Measurements from ENCODE around the gene SETBP1. TPM values are rescaled to one million over a fixed set of nuclear protein-coding genes. Genes with fewer than 3 reads are reported as not detected.

Gene SETBP1
- total RNA-seq, 1 donor from 2014 or later, result 51.0 TPM

DNA sequence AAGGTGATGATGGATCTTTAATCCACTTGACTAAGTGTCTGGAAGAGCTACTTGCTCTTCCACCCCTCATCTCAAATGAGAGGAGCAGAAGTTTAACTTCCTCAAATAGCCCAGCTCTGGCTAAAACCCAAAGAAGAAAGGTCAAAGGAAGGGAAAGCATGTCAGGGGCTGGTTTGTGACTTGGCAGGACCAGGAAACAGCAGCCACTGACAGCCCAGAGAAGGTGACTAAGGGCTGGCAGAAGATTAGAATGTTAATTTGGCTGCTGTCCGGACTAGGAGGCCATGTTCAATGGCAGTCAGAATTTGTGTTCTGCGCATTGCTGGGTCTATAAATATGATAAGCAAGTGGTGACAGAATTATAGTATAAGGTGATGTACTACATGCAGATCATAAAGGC is 386.2 kb downstream of the SETBP1 start:
- no peak for DNase-seq (ENCODE audit: low spot score)

DNA sequence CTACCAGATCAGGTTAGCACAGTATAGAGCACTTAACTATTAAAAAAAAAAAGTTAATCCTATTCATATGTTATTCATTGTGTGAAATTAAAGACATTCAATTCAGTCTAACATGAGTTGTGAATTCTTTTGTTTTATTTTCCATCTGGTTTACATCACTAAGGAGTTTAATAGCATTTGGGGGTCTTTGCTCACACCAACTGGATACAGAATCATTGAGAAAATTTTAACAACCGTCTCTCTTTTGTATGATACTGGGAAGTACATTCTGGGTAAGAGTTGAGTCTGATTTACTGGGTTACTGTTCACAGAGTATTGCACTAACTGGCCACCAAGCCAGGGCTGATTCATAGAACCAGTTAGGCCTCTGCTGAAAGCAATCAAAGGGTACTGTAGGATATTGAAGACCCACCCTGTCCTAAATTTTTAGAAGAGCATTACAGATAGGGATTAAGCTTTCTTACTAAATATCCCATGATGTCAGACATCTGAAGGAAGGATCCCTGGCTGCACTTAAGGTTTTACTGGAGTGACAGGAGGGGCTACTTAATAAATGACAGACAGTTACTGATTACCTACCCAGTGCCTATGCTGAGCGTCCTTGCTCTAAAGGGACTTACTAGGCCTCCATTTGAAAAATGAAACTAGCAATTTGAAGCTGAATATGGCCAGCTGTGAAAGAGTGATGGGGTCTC is 387.9 kb downstream of the SETBP1 start:
- DNase-seq (ENCODE audit: low spot score), result no peak

DNA sequence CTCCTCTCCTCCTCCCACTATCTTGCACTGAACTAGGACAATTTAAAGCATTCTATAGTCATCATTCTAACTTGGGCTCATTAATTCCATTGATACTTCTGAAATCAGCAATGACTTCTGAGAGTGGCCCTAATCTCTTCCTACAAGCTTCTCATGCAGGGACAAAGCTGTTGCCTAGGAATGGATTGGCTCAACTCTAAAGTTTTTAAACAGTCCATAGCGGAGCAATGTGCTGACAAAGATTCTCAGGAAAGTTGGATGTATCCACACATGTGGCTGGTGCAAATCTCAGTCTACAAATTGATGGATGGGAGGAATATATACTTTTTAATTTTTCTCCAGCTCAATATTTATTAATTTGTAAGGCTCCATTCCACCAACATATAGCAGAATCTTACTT is 388.9 kb downstream of the SETBP1 start:
- no peak for DNase-seq (ENCODE audit: low spot score)

DNA sequence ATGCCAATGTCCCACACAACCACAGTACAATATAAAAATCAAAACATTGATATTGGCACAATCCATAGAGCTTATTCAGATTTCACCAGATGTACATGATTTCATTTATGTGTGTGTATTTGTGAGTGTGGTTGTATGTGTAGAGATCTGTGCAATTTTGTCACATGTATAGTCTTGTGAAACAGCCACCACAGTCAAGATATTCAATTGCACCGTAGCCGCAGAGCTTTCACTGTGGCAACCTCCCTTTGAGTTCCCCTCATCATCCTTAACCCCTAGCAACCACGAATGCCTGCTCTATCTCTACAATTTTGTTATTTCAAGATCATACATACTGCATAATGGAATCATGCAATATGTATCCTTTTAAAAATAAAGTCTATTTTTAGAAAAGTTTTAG is 391.3 kb downstream of the SETBP1 start:
- no peak for DNase-seq (ENCODE audit: low spot score)

DNA sequence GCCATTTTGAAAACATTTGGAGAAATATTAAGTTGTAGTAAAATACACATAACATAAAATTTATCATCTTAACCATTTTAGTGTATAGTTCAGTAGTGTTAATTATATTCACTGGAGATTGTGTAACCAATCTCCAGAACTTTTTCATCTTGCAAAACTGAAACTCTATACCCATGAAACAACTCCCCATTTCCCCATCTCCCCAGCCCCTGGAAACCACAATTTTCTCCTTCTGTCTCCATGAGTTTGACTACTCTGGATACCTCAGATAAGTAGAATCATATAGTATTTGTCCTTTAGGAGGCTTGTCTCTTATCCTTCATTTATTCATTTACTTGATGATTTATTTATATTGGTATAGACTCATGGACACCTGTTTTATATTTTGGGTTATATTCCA is 392.9 kb downstream of the SETBP1 start:
- DNase-seq (ENCODE audit: low spot score), result no peak

DNA sequence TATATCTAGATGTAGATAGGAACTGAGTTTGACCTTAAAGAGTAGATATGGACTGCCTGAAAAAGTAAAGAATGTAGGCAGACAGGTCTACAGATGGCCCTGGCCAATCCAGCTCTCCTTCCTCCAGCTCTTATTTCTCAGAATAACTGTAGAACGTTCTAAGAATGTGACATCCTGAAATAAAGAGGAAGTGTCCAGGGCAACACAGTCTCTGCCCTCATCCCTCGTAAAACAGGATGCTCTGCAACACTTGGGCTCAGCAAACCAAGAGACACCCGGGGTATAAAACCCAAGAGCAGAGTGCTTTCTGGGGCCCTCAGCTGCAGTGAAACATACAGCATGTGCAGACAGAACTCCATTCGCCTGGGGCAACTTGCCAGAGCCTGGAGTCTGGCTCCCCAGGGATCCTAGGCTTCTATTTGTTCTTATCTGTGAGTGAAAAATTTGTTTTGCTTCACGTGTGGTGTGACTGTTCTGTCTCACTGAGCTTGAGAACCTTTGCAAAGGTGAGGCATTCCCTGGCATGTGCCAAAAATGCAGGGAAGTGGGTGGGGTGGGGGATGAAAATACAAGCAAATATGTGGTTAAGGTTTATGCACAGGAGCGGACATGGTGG is 401.0 kb downstream of the SETBP1 start:
- no peak for DNase-seq (ENCODE audit: low spot score)

DNA sequence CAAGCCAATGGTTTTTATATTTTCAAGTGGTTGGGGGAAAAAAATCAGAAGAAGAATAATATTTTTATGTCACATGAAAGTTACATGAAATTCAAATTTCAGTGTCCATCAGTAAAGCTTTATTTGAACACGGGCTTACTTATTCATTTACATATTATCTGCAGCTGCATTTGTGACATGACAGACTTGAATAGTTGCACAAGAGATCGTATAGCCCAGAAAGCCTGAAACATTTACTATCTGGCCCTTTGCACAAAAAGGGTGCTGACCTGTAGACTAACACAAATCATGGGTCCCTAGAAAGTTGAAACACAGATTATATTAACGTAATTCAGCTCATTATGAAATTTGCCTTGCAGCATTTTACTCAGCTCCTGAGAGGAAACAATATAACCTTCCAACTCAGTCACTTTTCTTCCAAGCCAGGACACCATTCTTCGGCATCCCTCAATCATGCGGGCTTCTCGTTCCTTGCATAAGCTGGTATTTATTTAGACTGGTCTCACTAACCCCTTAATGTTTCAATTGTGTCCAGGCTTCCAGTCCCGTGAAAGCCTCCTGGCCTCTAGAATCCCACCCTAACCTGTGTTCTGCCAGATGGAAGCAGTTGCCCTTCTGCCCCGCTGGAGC is 402.7 kb downstream of the SETBP1 start:
- no peak for DNase-seq (ENCODE audit: low spot score)

DNA sequence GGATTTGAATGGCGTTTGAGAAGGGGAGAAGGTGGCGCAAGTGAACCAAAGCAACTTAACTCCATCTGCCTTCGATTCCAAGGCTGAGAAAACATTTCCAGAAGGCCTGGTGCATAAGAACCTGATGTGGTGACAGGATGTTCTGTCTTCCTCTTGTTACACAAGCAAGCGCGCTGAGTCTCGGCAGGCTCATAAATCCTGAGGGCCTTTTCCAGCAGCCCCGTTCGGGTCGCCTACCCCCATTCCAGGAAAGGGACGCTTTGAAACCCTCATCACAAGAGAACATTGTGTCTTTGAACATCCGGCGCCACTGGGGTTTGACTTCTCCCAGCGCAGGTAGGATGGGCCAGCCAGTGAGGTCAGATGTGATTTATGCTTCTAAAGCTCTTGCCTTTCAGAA is 403.5 kb downstream of the SETBP1 start:
- DNase-seq (ENCODE audit: low spot score), result peak; percentile 46

DNA sequence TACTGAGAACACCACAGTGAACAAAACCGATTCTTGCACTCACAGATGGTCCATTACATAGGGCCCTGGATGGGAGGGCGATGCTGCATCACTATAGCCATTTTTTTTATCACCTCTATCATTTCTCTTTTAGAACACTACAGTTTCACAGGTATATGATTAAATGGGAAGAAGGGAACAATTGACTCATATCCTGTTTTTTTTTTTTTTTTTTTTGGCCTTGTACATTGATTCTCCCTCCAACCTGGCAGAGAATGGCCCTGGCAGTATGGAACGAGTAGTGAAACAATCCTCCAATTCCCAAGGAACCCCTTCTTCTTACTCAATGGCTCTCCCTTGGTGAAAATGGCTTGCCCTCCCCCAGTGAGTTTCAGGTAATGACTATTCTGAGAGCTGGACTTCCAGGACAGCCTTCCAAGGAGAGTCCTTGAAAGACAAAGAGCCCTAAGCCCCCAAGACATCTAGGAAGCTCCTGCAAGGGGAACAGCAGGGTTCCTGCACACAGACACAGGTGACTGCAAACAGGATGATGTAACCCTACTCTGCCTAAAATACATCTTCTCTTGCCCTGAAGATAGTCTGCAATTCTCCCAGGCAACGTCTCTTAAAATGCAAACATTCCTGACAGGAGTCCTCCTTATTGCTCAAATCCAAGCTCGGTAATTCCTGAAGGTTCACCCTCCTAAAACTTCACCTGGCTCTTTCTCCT is 405.4 kb downstream of the SETBP1 start:
- no peak for DNase-seq (ENCODE audit: low spot score)

DNA sequence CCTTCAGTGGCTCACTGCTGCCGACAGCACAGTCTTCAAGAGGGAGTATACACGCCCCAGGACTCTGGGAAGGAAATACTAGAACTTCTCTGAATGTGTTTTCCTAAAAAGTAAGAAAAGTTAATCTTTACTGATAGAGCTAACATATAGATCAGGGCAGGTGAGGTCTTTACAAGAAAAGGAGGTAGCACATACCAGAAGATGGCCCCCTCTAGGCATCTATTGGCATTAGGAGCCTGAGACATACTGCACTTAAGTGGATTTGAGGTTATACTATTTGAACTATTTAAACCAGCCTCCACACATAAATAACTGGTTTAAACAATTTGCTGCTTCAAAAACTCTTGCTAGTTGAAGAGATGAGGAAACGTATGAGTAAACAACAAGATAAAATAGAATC is 406.1 kb downstream of the SETBP1 start:
- no peak for DNase-seq (ENCODE audit: low spot score)

DNA sequence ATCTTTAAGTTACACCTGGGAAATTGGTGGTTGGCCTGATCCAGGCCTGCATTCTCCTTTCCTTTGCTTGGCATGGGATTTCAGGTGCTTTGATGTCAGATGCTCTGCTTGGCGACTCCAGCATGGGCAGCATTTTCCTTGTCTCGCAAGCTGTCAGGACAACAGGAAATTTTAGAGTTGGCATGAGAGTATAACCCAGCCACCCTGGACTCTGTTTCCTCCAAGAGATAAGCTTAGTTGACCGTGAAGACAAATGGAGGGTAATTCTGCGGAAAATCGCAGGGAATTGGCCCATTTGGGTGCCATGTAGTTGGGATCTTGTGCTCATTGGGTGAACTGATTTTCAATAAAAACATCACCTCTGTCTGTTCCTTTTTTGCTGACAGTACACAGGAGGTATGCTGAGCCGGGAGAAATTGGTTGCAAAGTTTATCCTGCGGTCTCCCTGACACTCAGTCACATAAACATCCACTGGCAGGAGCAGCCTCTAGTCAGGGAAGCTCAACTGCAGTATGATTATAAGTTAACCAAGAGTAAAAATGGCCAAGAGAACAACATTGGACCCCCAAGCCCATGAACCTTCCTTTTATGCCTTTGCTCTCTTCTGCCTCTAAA is 409.9 kb downstream of the SETBP1 start:
- no peak for DNase-seq (ENCODE audit: low spot score)

DNA sequence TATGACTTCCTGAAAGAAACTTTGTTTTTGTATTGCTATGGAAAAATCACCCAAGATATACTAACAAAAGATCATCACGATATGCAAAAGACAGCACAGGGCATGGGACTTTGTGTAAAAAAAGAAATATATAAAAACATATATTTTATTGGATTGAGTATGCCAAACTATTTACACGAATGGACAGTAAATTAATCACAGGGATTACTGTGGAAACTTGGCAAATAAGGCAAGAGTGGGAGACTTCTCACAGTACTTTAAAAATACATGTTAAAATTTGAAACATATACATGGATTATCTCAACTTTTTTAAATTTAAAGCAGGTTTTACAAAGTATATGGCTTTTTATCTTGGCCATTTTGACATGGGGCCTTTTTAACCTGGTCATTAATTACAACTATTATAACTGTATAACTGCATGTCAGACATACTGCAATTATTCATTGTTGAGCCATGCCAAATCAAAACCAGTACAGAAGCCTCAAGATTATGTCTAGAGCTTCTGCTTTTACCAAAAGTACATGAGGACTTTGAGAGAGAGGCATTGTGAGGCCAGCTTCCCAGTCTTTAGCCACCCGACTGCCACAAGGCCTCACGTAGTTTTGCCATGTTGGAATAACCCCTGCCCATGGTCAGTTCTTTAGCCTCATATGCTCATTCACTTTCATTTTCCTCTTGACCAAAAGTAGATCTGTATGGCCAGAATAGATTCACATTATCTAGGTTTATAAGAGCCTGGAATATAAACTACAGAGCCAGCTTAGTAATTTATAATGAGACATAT is 419.8 kb downstream of the SETBP1 start:
- no peak for DNase-seq (ENCODE audit: low spot score)

DNA sequence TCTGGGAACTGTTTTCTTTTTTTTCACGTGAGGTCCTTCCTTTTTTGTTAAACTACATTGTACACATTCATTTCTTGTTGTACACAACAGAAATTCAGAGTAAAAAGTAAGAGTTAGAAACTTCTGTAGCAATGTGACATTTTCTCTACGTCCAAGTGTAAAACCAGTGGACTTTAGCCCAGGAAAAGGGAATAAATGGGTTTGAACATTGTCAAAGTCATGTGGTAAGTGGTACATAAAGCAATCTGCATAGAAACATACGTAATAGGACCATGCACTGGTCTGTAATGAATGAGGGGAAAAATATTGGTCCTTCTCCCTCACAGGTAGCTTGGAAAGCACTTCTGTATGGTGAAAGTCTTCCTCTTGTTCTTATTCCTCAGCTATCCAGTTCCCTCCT is 421.4 kb downstream of the SETBP1 start:
- DNase-seq (ENCODE audit: low spot score), result no peak

DNA sequence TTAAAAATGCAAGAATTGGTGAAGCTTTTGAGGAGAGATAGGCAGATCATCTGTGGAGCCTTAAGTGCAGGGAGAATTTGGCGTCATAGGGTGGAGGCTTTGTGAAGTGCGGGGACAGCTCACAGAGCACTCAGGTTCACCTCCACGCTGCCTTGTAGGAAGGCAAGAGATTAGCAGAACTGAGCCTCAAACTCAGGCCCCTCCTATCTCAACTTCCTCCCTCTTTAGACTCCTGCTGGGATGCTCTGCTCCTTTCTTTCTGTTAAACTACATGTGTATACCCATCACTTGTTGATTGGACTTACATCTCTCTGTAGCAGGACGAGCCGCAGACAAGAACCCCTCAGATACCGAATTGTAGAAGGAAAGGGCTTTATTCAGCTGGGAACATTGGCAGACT is 422.2 kb downstream of the SETBP1 start:
- DNase-seq (ENCODE audit: low spot score), result no peak

DNA sequence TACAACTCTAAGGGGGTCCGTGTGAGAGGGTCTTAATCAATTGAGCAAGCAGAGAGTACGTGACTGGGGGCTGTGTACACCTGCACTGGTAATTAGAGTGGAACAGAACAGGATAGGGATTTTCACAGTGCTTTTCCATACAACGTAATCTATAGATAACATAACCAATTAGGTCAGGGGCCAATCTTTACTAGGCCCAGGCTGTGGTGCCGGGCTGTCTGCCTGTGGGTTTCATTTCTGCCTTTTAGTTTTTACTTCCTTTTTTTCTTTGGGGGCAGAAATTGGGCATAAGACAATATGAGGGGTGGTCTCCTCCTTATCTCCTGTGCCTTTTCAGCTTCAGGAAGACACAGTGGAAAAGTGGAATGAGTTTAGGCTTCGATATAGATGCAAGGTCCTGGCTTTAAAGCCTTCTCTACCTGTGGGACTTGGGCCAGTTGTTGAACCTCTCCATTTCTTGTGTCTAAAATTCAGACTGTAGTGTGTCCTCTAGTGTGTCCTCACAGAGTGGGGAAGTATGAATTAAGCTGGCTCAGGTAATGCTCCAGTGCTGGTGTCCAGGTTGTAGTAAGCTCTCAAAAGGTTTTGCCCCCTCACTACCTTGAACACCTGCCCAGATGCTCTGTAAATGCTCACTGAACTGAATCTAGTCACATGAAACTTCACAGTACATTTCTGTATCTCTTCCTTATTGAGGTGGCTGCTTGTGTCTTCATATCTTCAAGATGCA is 422.8 kb downstream of the SETBP1 start:
- DNase-seq (ENCODE audit: low spot score), result no peak

DNA sequence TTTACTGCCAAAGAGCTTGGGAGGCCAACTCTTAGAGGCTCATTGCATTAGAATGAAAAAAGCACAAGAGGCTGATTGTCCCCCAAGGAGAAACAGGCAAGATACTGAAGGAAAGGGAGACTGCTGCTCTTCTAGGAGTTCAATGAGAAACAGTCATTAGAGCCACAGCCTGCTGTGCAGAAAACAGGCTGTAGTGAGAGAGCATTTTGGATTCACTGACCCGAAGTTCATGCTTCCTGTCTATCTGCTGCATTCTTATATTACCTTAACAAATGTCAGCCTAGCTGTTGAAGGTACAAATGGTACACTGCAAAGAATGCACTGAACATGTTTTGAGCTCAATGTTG is 423.3 kb downstream of the SETBP1 start:
- no peak for DNase-seq (ENCODE audit: low spot score)

DNA sequence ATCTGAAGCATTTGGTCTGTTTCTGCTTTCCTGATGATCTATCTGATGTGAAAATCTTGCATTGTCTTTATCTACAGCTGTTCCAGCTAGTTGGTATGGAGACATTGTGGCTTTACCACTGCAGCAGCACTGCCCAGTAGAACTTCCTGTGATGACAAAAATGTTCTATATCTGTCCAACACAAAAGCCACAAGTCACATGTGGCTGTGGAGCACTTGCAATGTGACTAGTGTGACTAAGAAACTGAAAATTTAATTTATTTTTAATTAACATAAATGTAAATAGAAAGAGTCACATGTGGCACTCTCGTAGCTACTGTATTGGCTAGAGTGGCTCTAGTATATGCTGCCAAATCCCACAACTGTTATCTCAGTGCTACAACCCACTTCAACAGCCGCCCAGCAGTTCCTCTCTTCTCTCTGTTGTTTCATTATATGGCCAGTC is 425.7 kb downstream of the SETBP1 start:
- DNase-seq (ENCODE audit: low spot score), result no peak

DNA sequence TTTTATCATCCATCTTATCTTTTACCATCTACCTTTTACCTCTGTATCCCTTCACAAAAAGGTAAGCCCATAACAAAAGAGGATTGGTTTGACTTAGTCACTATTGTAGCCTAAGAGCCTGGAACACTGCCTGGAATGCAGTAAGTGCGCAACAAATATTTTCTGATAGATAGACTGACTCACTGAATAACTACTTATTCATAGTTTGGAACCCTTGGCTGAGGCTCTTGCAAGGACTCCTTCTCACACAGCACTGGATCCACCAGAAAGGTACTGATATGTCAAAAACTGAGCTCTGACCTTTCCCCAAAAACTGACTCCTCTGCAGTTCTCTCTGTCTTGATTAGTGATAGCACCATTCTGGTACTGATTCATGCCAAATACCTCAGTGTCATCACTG is 426.7 kb downstream of the SETBP1 start:
- DNase-seq (ENCODE audit: low spot score), result no peak

DNA sequence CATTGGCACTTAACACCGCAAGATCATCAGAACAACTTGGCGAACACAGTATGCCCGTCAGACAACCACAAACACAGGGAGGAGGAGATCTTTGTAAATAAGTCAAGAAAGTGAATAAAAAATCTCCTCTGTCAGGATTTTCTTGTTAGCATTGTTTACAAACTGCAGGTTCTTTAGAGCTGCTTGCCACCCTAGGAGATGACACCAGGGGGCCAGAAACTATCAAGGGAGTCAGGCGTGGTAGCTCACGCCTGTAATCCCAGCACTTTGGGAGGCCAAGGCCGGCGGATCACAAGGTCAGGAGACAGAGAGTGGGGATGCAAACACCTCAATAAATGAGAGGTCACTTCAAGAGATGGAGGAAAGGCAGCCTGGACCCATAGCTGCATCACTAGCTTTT is 428.1 kb downstream of the SETBP1 start:
- DNase-seq (ENCODE audit: low spot score), result no peak

DNA sequence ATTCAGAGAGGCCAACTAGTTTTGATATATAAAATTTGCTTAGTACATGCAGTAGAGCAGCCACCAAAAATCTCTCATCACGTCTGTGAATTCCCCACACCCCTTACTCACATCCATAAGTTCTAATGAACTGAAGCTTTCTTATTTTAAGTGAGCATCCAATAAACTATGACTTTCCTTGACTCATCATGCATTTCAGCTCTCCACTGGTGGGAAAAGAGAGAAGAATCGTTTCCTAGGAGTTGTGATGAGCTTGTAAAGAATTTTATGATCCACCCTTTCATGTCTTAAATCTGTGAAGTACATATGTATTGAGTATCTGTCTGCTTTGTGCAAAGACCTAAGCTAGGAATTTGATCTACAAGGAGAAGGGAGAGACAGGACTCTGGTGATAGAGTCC is 428.6 kb downstream of the SETBP1 start:
- DNase-seq (ENCODE audit: low spot score), result no peak

DNA sequence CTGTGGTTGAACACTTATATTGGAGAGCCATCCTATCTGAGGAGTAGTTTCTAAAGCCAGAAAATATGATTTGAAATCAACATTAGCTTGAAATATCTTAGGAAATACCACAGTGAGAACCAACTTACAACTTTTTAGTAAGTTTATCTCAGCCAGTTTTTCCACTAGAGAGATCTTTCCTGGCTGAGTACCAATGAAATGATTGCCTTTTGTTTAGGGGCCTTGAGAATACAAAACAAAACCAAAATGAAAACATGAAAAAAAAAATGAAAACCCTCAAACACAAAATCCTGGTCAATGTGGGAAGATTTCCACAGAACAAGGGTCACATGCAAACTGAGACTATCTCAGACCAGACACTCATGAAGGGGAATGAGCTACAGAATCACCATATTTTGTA is 429.0 kb downstream of the SETBP1 start:
- no peak for DNase-seq (ENCODE audit: low spot score)
